IPS-NIHi7 (cell line): ENCODE measurements around the gene IDI2.

Experiments used
- DNase-seq: peaks from one replicate; pipeline ENCODE4 v3.0.0; 2012; ENCODE audit warnings: mixed read lengths; ENCODE audit errors: extremely low spot score

Gene IDI2

DNA sequence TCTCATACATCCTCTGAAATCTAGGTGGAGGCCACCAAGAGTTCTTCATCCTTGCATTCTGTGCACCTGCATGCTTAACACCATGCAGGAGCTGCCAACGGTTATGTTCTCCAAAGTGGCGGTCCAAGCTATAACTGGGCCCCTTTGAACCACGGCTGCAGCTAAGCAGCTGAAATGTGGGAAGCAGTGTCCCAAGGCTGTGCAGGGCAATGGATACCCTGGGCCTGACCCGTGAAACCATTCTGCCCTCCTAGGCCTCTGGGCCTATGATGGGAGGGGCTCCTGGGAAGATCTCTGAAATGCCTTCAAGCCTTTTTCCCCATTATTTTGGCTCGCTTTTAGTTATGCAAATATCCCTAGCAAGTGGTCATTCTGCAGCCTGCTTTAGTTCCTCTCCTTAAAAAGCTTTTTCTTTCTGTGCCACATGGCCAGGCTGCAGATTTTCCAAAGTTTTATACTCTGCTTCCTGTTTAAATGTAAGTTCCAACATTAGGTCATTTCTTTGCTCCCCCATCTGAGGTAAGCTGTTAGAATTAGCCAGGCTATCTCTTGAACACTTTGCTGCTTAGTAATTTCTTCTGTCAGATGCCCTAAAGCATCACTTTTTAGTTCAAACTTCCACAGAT is 45.1 kb downstream of the IDI2 start:
- DNase-seq = no peak

DNA sequence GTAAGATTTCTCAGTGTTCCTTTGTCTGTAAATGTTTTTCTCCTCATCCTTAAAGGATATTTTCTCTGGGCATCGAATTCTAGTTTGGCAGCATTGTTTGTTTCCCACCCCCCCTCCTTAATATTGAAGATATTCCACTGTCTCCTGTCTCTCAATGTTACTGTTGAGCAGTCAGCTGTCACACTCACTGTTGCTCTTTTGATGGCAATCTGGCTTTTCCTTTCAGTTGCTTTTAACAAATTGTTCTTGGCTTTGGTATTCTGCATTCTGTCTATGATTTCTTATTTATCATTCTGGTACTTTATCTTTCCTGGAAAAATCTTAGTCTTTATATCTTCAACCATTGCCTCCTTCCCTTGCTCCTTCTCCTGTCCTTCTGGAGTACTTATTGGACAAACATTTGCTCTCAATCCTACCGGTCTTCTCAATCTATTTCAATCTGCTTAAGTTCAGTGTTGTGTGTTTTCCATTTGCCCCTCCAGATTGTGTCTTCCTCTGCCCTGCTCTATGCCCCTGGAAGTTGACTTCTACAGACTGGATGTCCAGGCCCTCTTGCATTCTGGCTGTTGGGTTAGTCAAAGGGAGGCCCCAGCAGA is 46.7 kb downstream of the IDI2 start:
- no peak for DNase-seq

DNA sequence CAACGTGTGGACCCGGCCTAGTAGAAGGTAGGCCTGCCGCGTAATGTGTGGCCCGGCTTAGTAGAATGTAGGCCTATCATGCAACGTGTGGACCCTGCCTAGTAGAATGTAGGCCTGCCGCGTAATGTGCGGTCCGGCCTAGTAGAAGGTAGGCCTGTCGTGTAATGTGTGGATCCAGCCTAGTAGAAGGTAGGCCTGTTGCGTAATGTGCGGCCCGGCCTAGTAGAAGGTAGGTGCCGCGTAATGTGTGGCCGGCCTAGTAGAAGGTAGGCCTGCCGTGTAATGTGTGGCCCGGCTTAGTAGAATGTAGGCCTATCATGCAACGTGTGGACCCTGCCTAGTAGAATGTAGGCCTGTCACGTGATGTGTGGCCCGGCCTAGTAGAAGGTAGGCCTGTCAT is 49.3 kb downstream of the IDI2 start:
- no peak for DNase-seq

DNA sequence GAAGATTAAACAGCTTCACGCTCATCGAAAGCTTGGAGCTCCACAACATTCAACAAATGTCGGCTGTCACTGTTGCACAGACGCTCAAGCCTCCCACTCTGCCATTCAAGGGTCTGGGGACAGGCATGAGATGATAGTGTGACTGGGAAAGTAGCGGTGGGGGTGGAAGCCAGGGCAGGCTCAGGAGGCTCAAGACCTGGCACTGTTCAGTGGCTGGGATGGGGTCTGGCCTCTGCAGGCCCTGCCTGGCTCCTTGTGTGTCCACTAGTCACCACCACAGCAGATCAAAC is 50.9 kb downstream of the IDI2 start:
- no peak for DNase-seq

DNA sequence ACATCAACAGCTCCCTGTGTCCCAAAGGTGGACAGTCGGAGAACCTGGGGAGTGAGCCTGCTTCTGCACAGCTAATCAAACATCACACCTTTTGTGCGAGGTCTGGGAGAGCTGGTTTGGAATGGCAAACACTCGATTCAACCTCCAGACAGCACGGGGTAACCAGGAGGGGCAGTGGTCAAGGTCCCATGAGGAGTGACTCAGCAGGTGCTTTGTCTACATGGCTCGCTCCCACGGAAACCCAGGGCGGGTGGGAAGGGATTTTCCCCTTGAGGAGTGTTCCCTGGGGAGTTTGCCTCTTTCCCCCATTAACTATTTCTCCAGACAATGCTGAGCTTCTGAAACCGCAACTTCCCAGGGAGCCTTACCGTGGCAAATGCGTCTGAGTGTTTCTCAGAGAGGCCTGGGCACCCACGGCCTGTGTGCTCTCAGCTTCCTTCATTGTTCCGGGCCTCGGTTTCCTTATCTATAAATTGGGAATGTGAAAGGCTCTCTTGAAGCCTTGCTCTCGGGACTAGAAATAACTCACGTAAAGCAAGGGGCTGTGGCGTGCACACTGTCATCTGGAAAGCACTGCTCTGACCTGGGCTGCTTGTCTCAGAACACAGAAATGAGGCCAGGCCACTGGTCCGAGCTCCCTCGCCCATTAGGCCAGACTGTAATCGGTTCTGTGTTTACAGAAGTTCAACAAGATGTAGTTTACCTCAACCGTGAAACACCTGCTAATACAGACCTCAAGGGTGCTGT is 51.4 kb downstream of the IDI2 start:
- DNase-seq = no peak

DNA sequence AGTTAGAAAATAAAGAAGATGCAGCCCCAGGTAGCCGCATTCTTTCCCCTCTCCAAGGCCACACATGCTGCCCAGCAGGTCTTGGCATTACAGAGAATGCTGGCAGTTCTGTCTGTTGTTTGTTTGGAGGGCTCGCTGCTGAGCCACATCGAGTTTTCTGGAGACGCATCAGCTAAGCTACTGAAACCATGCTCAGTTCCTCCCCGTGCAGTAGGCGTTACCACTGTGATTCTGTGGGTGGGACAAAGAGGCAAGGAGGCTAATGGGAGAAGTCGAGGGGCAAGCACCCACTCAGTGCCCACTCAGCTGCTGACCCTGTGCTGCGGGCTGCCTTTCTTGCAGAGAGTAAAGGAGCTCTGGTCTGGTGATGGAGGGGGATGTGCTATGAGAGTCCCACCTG is 52.9 kb downstream of the IDI2 start:
- no peak for DNase-seq

DNA sequence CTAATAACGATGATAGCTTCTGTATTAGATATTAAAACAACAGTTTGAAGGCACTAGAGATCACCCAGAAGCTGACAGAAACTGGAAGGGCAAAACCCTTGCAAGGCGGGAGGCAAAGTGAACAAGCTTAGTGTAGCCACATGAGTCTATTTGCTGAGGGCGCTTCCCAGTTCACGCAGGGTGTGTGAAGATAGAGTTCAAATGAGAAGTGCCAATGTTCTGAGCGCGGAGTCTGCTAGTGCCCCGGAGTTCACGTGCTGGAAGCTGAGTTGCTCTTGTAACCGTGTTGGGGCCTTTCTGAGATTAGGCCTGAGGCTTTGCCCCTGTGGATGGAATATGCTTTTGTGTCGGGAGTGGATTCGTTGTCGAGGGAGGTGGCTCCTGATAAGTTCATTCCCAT is 54.0 kb downstream of the IDI2 start:
- DNase-seq = no peak

DNA sequence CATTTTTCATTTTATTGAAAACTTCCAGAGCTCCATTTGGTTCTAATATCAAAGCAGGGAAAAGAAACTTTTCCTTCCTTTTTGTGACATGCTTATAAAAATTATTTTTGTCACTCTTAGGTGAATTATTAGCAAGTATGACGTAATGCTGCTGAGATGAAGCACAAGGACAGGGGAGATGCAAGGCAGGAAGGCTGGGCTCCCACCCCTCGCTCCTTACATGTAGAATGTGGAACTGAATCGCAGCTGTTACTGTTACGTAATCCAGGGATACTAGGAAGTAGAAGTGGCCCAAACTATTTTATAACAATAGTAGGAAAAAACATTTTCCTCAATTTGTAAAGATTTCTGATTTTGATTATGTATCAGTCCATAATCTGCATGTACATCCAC is 54.5 kb downstream of the IDI2 start:
- no peak for DNase-seq

DNA sequence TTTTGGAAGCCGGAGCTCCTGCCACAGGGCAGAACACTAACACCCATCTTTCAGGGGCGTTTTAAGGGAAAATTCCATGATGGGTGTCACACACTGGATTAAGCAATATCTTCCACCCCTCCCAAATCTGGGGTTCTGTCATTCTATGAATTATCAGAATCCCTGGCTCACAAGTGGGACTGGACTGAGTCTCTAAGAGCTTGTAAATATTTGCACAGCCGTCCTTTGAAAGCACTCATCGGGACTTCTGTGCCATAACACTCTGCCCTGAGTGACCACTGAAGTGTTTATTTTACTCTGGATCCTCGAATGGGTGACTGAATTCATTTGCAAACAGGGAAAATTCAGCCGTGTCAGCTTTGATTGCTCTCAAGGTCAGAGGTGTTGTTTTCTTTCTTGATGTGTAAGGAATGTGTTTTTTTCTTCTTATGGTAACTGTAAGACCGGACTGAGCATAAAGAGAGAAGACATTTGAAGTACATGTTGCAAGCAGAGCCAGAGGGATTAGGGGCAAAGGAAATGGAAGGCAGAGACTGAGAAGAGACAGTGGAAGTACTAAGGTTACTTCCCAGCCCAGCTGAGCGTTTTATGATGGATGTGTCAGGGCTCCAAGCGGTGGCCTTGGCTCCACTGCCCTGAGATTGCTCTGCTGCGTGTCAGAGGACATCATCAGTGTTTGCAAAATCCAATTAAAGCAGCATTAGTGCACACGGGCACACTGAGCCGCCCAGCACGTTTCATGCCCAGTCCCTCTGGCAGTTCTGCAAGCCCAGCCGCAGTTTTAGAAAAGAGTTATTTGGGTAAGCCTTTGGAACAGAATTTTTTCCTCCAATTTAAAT is 55.1 kb downstream of the IDI2 start:
- DNase-seq = no peak

DNA sequence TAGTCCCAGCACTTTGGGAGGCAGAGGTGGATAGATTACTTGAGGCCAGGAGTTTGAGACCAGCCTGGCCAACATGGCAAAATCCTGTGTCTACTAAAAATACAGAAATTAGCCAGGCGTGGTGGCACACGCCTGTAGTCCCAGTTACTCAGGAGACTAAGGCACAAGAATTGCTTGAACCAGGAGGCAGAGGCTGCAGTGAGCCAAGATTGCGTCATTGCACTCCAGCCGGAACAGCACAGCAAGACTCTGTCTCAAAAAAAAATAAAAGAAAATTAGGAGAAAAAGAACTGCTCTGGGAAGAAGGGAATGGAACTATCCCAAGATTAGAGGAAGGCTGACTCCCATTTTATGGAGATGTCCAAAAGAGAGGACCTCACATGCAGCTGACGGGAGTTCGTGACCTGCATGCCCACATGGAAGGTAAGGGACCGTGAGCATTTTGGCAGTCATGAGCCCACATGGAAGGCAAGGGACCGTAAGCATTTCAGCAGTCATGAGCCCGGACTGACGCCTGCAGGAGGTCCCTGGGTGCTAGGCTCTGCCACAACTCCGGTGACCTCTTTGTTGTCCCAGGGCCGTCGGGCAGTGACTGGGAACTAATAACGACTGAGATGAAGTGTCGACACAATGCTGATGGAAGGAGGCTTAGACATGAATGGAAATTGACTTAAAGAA is 56.0 kb downstream of the IDI2 start:
- DNase-seq = no peak
